Measurements from ENCODE around the gene ATP12A.

The ATP12A gene

DNA sequence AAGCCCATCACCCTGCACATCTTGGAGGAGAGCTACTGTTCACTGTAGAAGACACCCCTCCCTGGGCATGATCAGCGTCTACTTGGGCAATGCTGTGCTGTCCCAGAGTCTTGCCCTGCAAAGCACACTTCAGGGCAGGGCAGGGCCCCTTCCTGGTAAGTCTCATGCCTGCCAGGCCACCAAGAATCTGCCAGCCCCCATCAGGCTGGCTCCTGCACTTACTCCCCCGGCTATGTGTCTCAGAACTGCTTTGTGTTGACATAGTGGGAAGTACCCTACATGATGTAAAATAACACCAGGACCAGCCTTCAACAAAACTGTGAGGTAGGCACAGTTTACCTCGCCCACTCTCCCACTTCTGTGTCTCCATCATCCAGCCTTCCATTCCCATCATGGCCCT lies 27.8 kb upstream of the ATP12A start:
- Mint-ChIP-seq H3K4me3 (no peak overlapping the region), H3K27ac (no peak overlapping the region), H3K4me1 (ENCODE audit: low read depth) (peaks cover 10% of the 10 kb centered on the region), H3K36me3 (ENCODE audit: low read depth) (no peaks in the 10 kb centered on the region), H3K27me3 (peaks cover 15% of the 10 kb centered on the region), H3K9me3 (no peaks in the 10 kb centered on the region)
- no peak for DNase-seq

DNA sequence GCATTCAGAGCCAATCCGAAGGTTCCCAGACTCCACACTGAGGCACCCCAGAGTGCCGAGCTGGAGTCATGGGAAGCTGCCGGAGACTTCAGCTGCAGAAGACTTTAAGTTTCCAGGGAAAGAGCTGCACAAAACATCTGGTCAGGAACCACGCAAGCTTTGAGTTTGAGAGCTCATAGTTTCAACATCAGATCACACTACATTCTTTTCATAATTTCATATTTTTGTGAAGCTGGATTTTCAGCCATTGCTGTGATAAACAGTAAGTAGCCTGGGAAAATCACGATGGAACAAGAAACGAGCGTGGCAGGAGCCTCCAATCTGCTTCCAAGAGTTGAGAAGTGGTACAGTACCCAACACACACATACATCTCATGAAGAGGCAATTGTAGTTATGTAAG lies 25.5 kb upstream of the ATP12A start:
- no peak overlapping the region for H3K27ac Mint-ChIP-seq
- no peaks in the 10 kb centered on the region for H3K9me3 Mint-ChIP-seq
- H3K4me1 Mint-ChIP-seq (ENCODE audit: low read depth) = peaks cover 2% of the 10 kb centered on the region
- DNase-seq = no peak
- H3K27me3 Mint-ChIP-seq = peaks cover 15% of the 10 kb centered on the region
- H3K36me3 Mint-ChIP-seq (ENCODE audit: low read depth) = no peaks in the 10 kb centered on the region
- H3K4me3 Mint-ChIP-seq = no peak overlapping the region

DNA sequence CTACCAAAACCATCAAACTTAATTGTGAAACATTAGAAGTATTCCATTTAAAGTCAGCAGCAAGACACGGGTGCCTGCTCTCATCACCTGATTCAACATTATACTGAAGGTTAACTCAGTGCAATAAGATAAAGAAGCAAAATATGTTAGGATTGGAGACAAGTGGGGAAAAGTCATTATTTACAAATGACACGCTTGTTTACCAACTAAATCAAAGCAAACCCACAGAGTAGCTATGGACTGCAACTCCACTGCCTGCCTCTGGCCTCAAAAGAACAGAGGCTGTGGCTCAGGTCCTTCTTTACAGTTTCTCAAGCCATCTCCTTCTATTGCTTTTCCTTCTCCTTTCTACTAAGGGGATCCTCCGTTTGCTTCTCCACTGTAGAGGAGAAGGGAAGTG lies 21.0 kb upstream of the ATP12A start:
- Mint-ChIP-seq H3K4me3 (no peak overlapping the region), H3K27ac (no peak overlapping the region), H3K36me3 (ENCODE audit: low read depth) (no peaks in the 10 kb centered on the region), H3K4me1 (ENCODE audit: low read depth) (peaks cover 9% of the 10 kb centered on the region), H3K9me3 (no peaks in the 10 kb centered on the region), H3K27me3 (peaks cover 9% of the 10 kb centered on the region)
- no peak for DNase-seq

DNA sequence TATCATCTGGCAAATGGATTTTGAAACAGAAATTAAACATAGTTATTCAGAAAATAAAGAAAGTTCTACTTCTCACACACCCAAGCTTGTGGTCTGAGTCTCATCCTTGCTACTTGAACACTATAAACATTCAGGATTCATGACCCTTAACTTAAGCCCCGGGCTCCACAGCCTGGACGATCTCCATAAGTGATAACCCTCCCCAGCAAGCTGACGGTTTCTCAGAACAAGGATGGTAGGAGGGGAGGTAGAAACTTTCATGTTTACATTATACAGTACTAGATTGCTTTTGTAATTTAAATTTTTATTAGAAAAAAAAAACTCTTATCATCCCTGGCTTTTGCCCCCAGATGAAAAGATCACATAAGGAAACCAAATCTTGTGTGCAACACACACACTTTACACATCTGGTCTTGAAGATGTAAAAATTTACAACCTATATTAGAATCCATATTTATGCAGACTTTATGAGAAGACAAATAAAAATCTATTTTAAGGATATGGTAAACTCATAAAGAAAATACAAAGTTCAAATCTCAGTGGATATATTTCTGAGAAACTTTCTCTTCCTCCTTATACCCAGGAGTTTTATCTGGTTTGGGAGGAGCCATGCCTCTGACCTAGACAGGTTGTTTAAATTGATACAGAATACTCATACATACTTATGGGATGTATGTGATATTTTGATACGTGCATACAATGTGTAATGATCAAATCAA lies 20.0 kb upstream of the ATP12A start:
- Mint-ChIP-seq H3K9me3 (no peaks in the 10 kb centered on the region), H3K4me1 (ENCODE audit: low read depth) (peaks cover 9% of the 10 kb centered on the region), H3K36me3 (ENCODE audit: low read depth) (no peaks in the 10 kb centered on the region), H3K4me3 (no peak overlapping the region), H3K27me3 (peaks cover 9% of the 10 kb centered on the region), H3K27ac (no peak overlapping the region)
- no peak for DNase-seq

DNA sequence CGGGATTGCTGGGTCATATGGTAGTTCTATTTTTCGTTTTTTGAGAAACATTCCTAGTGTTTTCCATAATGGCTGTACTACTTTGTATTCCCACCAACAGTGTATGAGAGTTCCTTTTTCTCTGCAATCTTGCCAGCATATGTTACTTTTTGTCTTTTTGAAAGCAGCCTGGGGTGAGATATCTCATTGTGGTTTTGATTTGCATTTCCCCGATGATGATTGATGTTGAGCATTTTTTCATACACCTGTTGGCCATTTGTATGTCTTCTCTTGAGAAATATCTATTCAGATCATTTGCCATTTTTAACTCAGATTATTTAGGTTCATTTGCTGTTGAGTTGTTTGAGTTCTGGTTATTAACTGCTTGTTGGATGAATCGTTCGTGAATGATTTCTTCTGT lies 18.5 kb upstream of the ATP12A start:
- no peaks in the 10 kb centered on the region for H3K9me3 Mint-ChIP-seq
- peaks cover 9% of the 10 kb centered on the region for H3K27me3 Mint-ChIP-seq
- H3K4me1 Mint-ChIP-seq (ENCODE audit: low read depth) = peaks cover 9% of the 10 kb centered on the region
- no peak overlapping the region for H3K27ac Mint-ChIP-seq
- H3K36me3 Mint-ChIP-seq (ENCODE audit: low read depth) = no peaks in the 10 kb centered on the region
- DNase-seq = no peak
- no peak overlapping the region for H3K4me3 Mint-ChIP-seq

DNA sequence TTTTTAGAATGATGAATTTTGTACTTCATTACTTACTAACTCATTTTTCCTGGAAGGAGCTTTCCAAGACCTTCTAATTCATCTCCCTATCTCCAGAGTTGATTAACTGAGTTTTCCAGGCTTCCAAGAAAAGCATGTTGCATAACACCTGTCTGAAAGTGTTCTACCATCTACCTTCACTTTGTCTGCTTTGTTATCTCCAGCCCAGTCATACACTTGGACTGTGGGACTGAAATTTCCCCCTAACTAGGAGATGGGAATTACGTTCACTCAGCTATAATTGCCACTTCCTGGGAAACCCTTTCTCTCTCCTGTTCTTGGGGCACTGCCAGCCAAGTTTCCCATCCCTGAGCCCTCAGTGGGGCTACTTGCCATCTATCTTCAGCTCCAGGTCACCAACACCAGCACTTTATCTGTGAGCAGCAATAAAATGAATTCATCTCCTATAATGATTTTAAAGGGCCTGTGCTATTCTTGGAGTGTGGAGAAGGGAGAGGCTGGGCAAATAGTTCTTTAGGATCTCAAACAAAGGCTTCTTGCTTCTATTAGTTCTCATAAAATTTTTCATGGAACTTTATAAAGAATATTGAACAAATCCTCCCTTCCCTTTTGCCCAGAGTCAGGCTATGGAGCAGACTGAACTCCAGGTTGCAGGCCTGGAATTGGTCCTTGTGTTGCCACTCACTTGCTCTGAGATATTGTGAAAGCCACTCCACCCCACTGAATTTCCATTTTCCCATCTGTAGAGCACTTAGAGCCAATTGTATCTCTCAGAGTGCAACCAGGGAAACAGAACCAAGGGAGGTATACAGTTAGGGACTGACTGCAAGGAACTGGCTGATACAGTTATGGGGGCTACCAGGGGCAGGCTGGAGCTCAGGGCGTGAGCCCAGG lies 17.8 kb upstream of the ATP12A start:
- no peak for DNase-seq
- no peak overlapping the region for H3K27ac Mint-ChIP-seq
- H3K36me3 Mint-ChIP-seq (ENCODE audit: low read depth) = no peaks in the 10 kb centered on the region
- peaks cover 9% of the 10 kb centered on the region for H3K27me3 Mint-ChIP-seq
- peaks cover 9% of the 10 kb centered on the region for H3K4me1 Mint-ChIP-seq (ENCODE audit: low read depth)
- no peak overlapping the region for H3K4me3 Mint-ChIP-seq
- no peaks in the 10 kb centered on the region for H3K9me3 Mint-ChIP-seq

DNA sequence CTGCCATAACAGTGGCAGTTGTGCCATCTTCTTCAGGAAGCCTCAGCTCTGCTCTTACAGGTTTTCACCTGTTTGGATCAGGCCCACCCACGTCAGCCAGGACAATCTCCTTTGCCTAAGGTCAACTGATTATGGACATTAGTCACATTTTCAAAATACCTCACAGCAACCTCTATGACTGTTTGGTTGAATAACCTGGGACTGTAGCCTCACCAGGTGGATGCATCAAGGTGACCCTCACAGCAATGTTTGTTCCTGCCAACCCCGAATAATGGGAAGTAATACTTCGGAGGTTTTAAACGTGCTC lies 17.2 kb upstream of the ATP12A start:
- H3K4me3 Mint-ChIP-seq = no peak overlapping the region
- DNase-seq = no peak
- no peaks in the 10 kb centered on the region for H3K9me3 Mint-ChIP-seq
- H3K27ac Mint-ChIP-seq = no peak overlapping the region
- peaks cover 9% of the 10 kb centered on the region for H3K4me1 Mint-ChIP-seq (ENCODE audit: low read depth)
- H3K36me3 Mint-ChIP-seq (ENCODE audit: low read depth) = no peaks in the 10 kb centered on the region
- H3K27me3 Mint-ChIP-seq = peaks cover 13% of the 10 kb centered on the region

DNA sequence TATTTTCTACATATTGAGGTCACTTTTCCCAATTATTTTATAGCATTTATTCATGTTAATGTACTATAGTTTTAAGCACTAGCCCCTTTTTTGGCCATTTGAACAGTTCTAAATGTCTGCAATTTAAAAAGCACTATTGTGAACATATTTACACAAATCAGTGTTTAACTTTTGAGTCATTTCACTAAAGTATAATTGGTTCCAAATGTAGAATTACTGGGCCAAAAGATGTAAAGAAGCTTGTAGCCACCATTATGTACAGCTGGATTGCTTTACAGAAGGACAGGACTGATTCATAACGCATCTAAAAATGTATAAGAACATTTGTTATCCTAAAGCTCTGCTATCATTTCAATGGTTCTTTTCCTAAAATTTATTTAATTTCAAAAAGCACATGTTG lies 16.6 kb upstream of the ATP12A start:
- Mint-ChIP-seq H3K4me1 (ENCODE audit: low read depth) (peaks cover 9% of the 10 kb centered on the region), H3K27me3 (peaks cover 17% of the 10 kb centered on the region), H3K27ac (no peak overlapping the region), H3K4me3 (no peak overlapping the region), H3K36me3 (ENCODE audit: low read depth) (no peaks in the 10 kb centered on the region), H3K9me3 (no peaks in the 10 kb centered on the region)
- no peak for DNase-seq

DNA sequence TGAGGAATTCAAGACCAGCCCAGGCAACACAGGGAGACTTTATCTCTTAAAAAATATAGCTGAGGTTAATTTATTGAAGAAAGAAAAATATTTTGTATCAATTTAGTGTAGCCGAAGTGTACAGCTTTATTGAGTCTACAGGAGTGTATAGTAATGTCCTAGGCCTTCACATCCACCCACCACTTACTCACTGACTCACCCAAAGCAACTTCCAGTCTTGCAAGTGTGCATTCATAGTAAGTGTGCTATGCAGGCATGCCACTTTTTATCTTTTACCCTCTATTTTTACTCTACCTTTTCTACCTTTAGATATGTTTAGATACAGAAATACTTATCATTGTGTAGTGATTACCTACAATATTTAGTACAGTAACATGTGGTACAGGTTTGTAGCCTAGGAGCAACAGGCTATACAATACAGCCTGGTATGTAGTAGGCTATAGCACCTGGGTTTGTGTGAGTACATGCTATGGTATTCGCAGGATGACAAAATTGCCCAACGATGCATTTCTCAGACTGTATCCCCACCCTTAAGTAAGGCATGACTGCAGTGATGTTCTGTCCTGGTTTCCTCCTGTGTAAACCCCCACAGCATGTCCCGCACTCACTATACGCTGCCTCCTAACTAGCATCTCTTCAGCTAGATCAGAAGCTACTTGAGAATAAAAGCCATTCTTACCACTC lies 15.3 kb upstream of the ATP12A start:
- H3K27me3 Mint-ChIP-seq = peaks cover 17% of the 10 kb centered on the region
- peaks cover 9% of the 10 kb centered on the region for H3K4me1 Mint-ChIP-seq (ENCODE audit: low read depth)
- H3K9me3 Mint-ChIP-seq = no peaks in the 10 kb centered on the region
- no peak overlapping the region for H3K27ac Mint-ChIP-seq
- H3K4me3 Mint-ChIP-seq = no peak overlapping the region
- DNase-seq = no peak
- H3K36me3 Mint-ChIP-seq (ENCODE audit: low read depth) = no peaks in the 10 kb centered on the region

DNA sequence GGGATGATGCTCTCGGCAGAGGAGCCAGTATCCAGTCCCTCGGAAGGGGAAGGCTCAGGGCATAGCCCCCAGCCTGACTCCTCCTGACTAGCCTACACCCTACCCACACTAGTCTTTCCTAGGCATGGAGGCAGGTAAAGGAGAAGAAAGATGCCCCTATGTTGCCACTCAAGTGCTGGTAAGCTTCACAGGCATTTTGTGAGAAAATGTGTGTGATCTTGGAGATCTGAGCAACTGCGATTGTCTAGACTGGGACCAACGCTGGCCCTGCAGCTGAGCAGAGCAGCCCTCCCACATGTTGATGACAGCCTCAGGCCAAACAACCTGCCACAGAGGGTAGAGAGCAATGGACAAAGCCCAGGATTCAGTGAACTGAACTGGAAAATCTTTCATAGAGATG lies 11.7 kb upstream of the ATP12A start:
- H3K4me3 Mint-ChIP-seq = no peak overlapping the region
- H3K27ac Mint-ChIP-seq = no peak overlapping the region
- peaks cover 11% of the 10 kb centered on the region for H3K27me3 Mint-ChIP-seq
- peaks cover 9% of the 10 kb centered on the region for H3K4me1 Mint-ChIP-seq (ENCODE audit: low read depth)
- no peaks in the 10 kb centered on the region for H3K9me3 Mint-ChIP-seq
- DNase-seq = no peak
- no peaks in the 10 kb centered on the region for H3K36me3 Mint-ChIP-seq (ENCODE audit: low read depth)

DNA sequence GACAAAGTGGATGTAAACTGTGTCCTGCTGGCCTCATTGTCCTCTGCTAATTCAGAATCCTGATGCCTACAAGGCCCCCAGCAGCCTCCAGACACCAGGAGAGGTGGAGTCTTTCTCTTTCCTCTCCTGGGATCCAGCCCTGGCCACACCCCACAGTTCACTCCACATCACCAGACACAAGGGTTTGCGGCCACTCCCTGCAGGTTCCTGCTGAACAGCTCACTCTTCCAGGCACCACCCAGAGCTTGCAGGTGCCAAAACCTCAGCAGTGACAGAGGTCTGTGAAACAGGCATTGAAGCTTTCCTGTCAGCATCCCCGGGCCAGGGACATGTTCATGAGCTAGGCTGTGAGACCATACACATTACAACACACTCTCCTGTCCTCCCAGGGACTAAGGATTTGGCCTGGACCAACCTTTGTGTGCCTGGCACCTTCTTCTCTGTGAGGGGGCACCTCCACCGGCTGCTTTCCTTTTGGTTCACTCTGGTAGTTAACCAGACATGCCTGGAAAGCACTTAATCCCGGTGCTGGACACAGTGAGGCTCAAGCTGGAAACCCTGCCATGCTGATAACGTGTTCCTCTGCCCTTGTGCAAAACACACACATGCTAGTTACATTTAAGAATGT lies 11.1 kb upstream of the ATP12A start:
- H3K4me1 Mint-ChIP-seq (ENCODE audit: low read depth) = peaks cover 9% of the 10 kb centered on the region
- DNase-seq = no peak
- no peak overlapping the region for H3K27ac Mint-ChIP-seq
- no peak overlapping the region for H3K4me3 Mint-ChIP-seq
- H3K36me3 Mint-ChIP-seq (ENCODE audit: low read depth) = no peaks in the 10 kb centered on the region
- peaks cover 11% of the 10 kb centered on the region for H3K27me3 Mint-ChIP-seq
- H3K9me3 Mint-ChIP-seq = no peaks in the 10 kb centered on the region

DNA sequence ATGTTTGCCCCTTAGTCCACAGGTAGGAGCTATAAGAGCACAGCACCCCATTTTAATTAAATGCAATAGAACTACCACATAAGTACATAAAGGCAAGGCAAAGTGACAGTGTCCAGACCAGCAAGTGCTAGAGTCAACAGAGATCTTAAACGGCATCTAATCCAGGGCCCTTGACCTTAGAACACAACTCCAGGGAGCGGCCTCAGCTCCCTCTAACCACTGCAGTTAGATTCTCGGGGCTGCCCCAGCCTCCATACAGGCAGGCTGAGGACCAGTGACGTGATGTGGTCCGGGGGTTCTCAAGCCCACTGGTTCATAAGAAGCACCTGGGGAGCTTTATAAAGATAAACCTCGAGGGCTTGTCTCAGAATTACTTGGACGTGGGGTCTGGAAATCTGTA lies 10.0 kb upstream of the ATP12A start:
- no peaks in the 10 kb centered on the region for H3K9me3 Mint-ChIP-seq
- no peak overlapping the region for H3K27ac Mint-ChIP-seq
- no peak overlapping the region for H3K4me3 Mint-ChIP-seq
- DNase-seq = no peak
- H3K4me1 Mint-ChIP-seq (ENCODE audit: low read depth) = peaks cover 9% of the 10 kb centered on the region
- H3K27me3 Mint-ChIP-seq = peaks cover 11% of the 10 kb centered on the region
- H3K36me3 Mint-ChIP-seq (ENCODE audit: low read depth) = no peaks in the 10 kb centered on the region

DNA sequence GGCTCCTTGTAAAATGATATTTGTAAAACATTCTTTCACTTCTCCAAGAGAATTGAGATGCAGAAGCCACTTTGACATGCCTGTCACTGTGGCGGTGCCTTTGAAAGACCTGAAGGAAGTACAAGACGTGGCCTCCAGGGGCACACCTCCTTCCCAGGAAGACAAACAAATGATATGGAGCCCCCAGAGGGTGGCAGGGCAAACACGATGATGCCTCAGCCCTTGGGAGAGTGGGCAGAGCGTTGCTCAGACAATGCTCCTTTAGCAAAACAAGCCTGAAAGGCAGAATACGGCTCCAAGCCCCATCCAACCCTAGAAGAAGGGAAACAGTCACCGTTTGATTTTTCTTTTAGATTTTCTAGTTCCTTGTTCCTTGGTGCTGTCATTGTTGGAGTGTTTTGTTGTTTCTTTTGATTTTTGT lies 9.2 kb upstream of the ATP12A start:
- Mint-ChIP-seq H3K27ac (no peak overlapping the region), H3K4me3 (no peak overlapping the region), H3K27me3 (peaks cover 11% of the 10 kb centered on the region), H3K9me3 (no peaks in the 10 kb centered on the region), H3K4me1 (ENCODE audit: low read depth) (peaks cover 9% of the 10 kb centered on the region), H3K36me3 (ENCODE audit: low read depth) (no peaks in the 10 kb centered on the region)
- DNase-seq = no peak

DNA sequence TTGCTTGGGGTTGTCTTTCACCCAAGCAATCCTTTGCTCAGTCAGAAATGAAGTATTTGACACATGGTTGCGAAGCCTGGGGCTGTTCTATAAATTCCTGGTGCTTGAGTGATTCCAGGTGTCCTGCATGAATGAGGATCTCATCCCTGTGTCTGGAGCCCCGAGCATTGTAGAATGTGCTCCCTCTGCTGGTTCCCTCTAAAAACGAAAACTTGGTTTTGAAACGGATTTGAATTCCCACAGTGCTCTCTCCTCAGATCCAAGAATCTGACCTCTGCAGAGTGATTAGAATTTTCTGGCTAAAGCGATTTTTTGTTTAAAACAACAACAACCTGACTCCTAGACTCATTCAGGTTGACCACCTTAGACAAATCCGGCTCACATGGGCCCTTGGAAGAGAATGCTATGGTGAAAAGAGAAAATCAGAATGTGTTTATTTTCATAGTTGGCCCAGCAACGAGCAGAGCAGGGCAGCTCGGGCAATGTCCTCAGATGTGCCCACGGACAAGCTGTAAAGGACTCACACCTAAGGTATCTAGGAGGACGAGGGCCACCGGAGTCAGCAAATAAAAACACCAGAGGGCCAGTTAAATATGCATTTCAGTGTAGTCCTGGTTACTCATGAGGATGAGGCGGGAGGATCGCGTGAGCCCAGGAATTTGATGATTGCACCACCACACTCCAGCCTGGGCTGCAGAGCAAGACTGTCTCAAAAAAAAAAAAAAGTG lies 8.7 kb upstream of the ATP12A start:
- Mint-ChIP-seq H3K27me3 (peaks cover 11% of the 10 kb centered on the region), H3K4me3 (no peak overlapping the region), H3K9me3 (no peaks in the 10 kb centered on the region), H3K36me3 (ENCODE audit: low read depth) (no peaks in the 10 kb centered on the region), H3K27ac (no peak overlapping the region), H3K4me1 (ENCODE audit: low read depth) (peaks cover 9% of the 10 kb centered on the region)
- DNase-seq = no peak
